Measurements from ENCODE around the gene BASP1.

GRCh38 chr5:17177501-17178372, 39.7 kb upstream of the BASP1 start:
- TF ChIP-seq CTCF (IDR thresholded peaks at IDR 0.05; ENCODE audit: low read depth, low read length) (no peak), POLR2A (IDR thresholded peaks at IDR 0.05; ENCODE audit: extremely low read depth, insufficient read length) (no peak)
